GM12864 (cell line): Measurements from ENCODE around the gene KCNH8.
"Not testable (repeated sequence)": the region's sequence is repeated elsewhere in the genome, so short reads cannot be mapped to it uniquely, and the experiment has no call there.

Experiments
- DNase-seq: peaks from one replicate; pipeline ENCODE4 v3.0.0-alpha.2; 2011; ENCODE audit warnings: low read depth
- H3K4me3 ChIP-seq: 2 replicates; pipeline ENCODE4 v1.5.1; 2011; ENCODE audit warnings: mild to moderate bottlenecking, low read depth, low read length, control low read depth
- TF ChIP-seq, protein P1 (sequence below): IDR thresholded peaks from 2 replicates; pipeline ENCODE4 v1.5.1; 2011; ENCODE audit warnings: low read depth, mild to moderate bottlenecking, moderate library complexity, low read length, control low read depth, inconsistent platforms; ENCODE audit errors: missing control alignments

The KCNH8 gene

DNA sequence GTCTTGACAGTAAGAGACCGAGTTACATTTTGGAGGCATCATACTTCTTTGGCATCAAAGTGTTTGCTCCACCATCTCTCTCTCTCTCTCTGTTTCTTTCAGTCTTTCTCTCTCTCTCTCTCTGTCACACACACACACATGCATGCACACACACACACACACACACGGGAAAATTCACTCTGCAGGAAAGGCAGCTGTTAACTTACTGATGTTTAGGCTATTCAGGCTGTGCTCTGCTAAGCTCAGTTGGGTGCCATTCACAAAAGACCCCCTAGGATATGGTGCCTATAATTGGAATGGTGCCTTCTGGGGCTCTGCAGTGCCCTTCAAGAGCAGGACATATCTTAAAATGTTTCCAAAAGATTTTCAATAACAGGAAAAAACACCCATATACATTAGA, 78.2 kb downstream of the KCNH8 start:
- DNase-seq = no peak
- no peak overlapping the region for H3K4me3 ChIP-seq
- TF ChIP-seq, protein P1, sequence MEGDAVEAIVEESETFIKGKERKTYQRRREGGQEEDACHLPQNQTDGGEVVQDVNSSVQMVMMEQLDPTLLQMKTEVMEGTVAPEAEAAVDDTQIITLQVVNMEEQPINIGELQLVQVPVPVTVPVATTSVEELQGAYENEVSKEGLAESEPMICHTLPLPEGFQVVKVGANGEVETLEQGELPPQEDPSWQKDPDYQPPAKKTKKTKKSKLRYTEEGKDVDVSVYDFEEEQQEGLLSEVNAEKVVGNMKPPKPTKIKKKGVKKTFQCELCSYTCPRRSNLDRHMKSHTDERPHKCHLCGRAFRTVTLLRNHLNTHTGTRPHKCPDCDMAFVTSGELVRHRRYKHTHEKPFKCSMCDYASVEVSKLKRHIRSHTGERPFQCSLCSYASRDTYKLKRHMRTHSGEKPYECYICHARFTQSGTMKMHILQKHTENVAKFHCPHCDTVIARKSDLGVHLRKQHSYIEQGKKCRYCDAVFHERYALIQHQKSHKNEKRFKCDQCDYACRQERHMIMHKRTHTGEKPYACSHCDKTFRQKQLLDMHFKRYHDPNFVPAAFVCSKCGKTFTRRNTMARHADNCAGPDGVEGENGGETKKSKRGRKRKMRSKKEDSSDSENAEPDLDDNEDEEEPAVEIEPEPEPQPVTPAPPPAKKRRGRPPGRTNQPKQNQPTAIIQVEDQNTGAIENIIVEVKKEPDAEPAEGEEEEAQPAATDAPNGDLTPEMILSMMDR = no peak

DNA sequence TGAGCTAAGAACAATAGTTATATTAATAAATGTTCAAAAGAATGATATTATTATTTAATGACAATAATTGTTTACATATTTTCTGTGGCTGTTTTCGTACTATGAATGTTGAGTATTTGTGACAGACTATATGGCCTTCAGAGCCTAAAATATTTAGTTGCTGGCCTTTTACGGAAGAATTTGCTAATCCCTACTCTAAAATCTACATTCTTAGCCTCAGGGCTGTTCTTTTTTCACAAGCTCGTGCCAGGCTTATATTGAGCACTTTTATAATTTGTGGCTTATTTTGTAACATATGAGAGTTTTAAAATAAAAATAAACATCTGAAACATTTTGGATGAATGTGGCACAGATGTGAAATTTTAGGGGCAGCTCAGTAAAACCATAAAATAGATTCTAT, 79.9 kb downstream of the KCNH8 start:
- H3K4me3 ChIP-seq = no peak overlapping the region
- TF ChIP-seq, protein P1 = no peak
- no peak for DNase-seq

DNA sequence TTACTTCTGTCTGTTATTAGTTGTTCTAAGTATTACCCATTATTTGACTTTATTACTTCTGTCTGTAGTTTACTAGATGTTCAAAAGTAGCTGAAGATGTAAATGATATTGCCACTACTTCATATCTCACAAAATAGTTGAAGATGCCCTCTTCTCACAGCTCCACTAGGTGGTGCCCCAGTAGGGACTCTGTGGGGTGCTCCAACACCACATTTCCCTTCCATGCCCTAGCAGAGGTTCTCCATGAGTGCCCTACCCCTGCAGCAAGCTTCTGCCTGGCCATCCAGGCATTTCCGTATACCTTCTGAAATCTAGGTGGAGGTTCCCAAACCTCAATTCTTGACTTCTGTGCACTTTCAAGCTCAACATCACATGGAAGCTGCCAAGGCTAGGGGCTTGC, 80.8 kb downstream of the KCNH8 start:
- no peak for DNase-seq
- TF ChIP-seq, protein P1 = peak; percentile 15
- no peak overlapping the region for H3K4me3 ChIP-seq

DNA sequence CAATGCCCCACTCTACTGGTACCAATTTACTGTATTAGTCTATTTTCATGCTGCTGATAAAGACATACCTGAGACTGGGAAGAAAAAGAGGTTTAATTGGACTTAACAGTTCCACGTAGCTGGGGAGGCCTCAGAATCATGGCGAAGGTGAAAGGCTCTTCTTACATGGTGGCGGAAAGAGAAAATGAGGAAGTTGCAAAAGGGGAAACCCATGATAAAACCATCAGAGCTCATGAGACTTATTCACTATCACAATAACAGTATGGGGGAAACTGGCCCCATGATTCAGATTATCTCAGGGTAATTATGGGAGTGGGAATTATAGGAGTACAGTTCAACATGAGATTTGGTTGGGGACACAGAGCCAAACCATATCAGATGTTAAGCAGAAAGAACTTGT, 81.6 kb downstream of the KCNH8 start:
- H3K4me3 ChIP-seq = not testable (repeated sequence)
- peak; percentile 10 for DNase-seq

DNA sequence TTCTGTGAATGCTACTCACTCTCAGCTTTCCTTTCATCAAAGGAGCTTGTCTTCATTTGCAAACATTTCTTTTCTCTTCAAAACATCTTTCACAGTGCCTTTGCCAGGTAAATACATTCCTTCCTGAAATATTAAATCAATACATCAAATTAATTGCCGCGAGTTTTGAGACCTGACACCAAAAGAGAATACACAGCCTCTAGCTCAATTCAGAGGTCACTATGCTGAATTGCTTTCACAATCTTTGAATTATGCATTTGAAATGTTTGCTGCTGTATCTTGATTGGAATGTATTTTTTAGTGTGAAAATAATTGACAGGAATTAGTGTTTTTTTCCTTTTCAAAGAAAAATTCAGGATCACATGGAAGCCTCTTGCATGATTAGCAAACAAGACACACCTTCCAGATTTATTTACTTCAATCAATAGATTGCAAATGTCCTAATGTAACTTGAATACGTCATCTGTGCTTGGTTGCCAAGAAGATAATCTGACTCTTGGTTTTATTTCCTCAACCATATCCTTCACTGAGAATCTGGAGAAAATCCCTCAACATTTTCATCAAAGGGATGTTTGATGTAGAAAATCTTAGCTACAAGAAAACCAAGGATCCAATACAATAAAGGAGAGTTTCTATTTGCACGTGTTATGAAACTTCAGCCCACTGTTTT, 83.6 kb downstream of the KCNH8 start:
- DNase-seq = no peak
- TF ChIP-seq, protein P1 = no peak
- no peak overlapping the region for H3K4me3 ChIP-seq

DNA sequence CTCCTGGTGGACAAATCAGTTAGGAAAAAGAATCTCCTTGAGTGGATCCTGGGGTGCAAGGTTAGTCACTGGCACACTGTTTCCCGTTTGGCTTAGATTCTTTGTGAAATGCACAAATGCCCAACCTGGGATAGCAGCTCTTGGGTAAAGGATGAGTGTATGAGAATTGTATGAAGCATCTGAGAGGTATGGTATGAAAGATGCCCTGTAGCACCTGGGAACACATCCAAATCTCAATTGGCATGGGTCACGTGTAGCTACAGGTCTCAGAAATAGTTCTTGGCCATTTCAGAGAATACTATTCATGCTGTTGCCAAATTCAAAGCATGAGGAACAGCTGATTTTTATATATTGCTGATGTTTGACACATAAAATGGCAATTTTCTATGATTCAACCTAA, 84.3 kb downstream of the KCNH8 start:
- DNase-seq = no peak
- H3K4me3 ChIP-seq = no peak overlapping the region

DNA sequence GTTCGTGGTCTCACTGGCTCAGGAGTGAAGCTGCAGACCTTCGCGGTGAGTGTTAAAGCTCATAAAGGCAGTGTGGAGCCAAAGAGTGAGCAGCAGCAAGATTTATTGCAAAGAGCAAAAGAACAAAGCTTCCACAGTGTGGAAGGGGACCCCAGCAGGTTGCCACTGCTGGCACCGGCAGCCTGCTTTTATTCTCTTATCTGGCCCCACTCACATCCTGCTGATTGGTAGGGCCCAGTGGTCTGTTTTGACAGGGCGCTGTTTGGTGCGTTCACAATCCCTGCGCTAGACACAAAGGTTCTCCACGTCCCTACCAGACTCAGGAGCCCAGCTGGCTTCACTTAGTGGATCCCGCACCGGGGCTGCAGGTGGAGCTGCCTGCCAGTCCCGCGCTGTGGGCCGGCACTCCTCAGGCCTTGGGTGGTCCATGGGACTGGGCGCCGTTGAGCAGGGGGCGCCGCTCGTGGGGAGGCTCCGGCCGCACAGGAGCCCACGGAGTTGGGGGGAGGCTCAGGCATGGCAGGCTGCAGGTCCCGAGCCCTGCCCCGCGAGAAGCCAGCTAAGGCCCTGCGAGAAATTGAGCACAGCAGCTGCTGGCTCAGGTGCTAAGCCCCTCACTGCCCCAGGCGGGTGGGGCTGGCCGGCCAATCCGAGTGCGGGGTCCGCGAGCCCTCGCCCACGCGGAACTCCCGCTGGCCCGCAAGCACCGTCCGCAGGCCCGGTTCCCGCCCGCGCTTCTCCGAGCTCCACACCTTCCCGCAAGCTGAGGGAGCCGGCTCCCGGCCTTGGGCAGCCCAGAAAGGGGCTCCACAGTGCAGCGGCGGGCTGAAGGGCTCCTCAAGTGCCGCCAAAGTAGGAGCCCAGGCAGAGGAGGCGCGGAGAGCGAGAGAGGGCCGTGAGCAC, 85.8 kb downstream of the KCNH8 start:
- DNase-seq, H3K4me3 ChIP-seq: not testable (repeated sequence)

More for the DNA sequence above, 84.3 kb downstream of the KCNH8 start:
- TF ChIP-seq, protein P1 = no peak

DNA sequence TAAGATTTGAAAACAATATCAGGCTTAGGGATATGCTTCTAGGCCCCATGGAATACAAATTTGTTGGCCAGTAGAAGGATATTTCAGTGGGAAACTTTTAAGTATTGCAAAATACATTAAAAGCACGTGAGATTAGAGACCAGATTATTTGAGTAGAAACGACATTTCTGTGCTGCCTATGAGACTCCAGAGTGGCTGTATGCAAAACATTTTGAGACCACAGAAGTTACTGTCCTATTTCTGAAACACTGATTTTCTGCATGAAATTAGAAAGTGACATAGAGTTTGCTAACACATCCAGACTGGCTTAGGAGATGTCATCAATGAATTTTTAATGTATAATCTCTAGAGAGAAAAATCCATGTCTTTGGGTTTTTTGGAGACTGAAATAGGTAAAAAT, 99.8 kb downstream of the KCNH8 start:
- DNase-seq = no peak
- no peak overlapping the region for H3K4me3 ChIP-seq
- TF ChIP-seq, protein P1 = no peak
